NCI-H2107 treated with DMSO at 0.1 percent for 48 hours (cell line): ENCODE results near the gene MAMDC4.
"Not testable (repeated sequence)": the region's sequence is repeated elsewhere in the genome, so short reads cannot be mapped to it uniquely, and the experiment has no call there.

Experiments
- DNase-seq: peaks from one replicate; lab custom pipeline; 2025; ENCODE audit not compliant: unreplicated experiment; lab: John Stamatoyannopoulos, UW

MAMDC4 gene

DNA sequence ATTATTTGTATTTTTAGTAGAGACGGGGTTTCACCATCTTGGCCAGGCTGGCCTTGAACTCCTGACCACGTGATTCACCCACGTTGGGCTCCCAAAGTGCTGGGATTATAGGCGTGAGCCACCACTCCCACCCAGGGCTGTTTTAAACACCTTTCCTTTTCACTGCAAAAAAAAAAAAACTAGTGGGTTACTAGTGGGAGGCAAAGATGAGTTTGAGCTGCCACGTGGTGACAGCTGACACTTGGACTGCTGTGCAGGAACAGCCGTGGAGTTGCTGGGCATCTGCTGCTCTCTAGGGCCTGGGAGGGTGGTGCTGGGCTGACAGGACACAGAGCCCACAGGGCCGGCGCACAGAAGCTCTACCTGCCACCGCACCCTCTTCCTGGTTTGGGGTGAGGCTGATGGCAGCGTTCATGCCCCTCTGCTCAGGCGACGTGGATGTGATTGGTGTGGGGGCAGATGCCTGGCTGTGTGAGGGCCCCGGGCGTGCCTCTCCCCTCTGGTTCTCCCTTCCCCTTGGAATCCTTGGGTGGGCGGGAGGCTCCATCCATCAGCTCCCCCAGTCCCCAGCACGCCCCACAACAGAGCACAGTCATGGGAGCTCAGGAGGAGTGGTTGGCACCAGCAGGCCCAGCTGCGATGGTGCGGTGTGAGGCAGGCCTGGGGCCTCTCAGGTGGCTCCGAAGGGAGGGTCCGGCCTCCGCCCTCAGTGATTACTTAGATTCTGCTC lies 27.5 kb upstream of the MAMDC4 start:
- no peak for DNase-seq

DNA sequence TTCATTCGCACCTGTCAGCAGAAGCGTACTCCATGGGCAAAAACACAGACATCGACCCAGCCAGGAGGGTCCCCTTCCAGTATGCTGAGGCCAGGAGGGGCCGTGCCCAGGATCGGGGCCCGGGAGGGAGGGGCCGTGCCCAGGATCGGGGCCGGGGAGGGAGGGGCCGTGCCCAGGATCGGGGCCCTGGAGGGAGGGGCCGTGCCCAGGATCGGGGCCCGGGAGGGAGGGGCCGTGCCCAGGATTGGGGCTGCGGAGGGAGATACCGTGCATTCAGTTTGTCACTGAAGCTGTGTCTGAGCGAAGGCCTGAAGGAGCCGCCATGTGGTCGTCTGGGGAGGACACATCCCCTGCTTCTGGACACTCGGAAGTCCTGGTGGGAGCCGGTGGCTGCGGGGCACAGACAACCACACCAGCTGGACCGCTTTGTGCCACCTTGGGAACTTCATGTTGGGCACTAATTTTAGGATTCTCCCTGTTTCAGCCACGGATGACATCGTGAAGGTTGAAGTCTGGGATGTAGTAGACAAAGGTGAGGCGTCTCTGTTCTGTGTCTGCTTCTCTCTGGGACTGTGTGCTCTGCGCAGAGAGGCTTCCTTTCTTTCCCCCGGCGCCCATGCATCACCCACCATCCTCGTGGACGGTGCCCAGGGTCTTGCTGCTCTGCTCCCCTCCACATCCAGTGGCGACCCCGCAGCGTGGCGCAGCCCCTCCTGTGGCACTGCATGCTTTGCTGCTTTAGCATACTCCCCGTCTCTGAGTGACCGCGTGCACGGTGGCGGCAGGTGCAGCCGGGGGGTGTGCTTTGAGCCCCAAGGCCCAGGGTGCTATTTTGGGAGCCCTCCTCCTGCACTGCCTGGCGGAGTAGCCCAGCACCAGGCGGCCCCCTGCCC lies 26.6 kb upstream of the MAMDC4 start:
- no peak for DNase-seq

DNA sequence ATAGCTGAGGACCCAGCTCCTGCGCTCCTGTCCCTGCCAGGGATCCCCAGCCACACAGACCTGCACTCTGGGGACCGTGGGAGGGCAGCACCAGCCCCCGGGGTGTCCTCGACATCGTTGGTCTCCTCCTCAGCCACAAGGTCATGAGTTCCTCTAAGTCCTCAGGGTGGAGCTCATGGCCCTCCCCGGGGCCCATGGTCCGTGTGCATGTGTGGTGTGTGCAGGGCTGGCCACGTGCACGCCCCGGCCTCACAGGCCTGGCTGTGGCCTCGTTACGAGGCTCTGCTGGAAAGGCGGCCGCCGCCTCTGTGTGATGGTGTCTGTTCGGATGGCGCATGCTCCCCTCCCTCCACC lies 26.0 kb upstream of the MAMDC4 start:
- DNase-seq = no peak

DNA sequence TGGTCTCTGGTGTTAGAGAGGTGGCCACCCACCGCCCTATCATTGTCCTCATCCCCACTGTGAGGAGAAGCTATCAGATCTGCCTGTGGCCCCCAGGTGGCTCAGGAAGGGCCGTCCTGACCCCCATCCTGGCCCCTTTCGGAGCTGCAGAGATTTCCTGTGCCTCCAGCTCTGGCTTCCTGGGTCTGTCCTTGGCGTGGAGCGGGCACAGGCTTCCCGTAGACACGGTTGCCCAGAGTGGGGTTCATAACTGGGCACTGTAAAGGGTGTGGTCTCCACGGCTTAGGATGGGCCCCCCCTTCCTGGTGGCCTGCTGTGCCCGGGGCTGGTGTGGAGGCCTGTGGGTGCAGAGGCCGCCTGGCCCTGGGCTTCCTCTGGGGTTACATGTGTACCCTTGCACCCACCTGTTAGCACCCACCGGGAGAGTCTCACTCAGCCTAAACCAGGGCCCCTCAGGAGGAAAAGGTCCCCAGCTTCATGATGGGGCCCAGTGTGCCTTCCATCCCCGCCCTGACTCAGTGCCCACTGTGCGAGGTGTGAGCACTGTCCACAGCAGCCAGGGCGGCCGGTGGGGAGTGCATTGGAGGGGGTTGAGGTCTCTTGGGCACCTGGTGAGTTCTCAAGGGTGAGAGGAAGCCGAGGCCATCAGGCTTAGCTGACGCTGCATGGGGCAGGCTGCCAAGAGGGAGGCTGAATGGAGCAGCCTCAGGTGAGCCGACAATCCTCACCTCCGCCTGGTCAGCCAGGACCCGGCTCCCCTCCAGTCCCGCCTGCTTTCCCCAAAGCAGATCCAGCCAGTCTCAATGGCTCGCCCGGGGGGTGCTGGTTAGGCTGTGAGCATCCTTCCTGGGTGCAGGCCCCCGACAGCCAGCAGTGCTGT lies 25.2 kb upstream of the MAMDC4 start:
- DNase-seq = no peak

DNA sequence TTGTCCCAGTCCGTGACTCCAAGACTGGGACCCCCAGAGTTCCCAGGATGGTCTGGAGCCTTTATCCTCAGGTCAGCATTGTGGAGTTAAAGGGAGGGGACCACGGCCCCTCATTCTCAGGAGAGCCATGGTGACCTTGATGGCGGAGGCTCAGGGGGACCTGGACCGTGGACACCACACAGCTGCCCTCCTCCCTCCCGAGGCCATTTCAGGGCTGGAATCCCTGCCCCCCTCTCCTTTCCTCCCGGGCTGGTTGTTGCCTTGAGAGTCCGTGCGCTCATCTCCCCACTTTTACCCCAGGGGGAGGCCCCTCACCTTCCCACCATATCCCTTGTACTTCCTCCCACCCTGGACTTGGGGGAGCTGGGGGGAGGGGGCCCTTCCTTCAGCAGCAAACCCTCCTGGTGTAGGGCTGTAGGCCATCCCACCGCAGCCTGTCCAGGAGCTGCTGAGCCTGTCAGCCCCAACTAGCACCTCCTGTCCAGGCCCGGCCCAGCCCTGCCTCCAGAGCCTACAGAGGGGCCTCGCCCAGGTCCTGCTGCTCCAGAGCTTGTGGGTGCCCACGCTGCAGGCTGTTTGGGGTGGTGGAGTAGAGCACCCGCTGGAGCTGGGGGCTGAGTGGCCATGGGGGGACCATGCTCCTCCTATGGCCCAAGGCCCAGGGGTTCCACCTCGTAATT lies 24.2 kb upstream of the MAMDC4 start:
- no peak for DNase-seq

DNA sequence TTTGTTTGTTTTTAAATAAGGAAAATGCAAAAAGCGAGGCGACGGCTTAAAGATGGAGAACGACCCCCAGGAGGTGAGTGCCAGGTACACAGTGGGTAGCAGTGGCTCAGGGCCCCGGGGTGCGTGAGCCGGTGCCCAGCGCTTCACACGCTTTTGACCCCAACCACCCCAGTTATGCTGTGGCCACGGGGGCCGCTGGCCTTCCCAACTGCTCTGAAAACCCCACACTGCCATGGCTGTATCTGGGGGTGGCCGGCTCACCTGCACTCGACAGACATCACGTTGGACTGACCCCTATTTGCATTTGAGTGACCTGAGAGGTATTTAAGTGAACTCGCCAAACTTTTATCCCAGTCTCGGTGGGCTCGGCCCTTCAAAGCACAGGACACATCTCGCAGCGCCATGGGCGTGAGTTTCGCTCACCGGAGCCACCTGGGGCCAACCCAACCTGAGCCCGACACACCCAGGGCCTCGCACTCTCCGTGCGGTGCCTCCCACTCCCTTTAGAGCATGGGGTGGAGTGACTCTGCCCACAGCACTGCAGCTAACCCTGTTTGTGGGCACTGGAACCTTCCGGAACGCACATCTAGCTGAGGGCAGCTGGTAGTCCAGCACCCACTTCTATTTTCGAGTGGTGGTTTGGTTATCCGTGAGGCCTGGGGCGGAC lies 23.5 kb upstream of the MAMDC4 start:
- DNase-seq = no peak

DNA sequence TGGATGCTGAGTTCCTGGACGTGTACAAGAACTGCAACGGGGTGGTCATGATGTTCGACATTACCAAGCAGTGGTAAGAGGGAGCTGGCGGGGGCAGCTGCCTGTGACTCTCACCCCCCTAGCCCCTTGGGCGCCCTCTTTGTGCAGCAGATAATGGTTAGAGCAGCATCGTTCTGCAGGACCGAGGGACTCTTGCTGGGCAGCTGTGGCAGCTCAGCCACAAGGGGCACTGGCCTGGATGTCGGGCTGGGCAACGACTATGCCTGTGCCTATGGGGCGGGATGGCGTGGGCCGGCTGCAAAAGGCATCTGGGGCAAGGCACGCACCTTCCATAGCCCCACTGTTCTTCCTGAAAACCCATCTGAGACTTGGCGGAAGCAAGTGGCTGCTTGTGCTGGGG lies 22.7 kb upstream of the MAMDC4 start:
- DNase-seq = no peak

DNA sequence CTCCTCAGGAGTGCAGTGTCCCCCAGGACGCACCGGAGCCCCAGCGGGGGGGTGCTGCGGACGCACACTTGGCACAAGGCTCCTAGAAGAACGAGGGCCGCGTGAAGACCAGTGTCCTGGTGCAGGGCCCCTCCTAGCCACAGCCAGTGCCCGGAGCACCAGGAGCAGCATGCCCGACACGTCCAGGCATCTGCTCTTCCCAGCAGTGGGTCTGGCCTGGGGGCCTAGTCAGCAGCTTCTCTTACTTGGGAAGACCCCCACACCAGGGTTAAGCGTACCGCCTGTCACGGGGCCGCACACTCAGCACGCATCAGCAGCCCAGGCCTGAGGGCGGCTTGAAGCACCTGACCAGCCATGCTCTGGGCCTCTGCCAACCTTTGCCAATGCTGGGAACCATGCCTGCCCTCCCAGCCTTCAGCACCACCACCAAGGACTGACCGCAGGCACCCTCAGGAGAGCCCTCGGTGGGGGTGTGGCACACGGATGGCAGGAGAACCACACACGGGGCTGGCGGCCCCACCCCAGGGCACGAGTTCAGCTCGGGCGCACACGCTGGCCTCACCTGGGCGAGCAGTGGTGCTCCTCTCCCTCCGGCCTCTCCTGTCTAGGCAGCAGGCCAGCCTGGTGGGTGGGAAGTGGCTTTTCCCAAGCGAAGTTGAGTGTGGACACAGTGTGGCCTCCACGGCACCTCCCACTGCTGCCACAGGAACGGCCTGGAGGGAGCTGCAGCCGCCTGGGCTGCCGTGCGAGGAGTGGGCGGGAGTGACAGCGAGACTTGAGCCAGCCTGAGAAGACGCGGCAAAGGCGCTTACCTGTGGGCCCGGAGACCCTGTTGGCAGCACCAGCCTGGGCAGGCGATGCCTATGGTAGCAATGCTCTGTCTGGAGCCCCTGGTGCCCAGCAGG lies 21.9 kb upstream of the MAMDC4 start:
- DNase-seq = no peak

DNA sequence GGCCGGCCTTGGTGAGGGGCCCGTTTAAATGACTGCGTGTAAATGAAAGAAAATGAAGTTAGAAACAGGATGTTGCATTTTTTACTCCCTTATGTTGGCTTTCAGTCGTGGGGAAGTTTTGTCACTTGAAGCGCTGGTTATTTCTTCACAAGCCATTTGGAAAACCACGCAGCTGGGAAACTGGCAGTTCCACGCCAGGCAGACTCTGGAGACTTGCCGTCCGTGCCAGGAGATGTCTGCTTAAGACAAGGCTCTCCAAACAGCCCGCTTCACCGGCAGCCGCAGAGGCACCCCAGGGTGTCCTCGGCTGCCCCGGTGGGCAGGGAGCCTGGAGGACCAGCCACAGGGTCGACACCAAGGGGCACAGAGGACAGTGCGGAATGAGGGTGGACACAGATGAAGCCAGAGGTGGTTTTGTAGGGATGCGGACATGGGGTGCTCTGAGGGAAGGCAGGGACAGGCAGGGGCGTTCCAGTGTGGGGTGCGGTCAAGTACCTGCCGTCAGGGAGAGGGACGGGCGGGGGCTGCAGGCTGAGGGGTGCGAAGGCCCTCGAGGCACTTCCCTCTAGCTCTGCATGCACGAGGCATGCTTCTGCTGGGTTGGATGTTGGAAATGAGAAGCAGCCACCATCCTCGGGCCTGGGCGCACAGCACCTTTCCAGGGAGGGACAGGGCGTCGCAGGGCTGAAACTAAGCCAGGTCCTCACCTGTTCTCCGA lies 21.0 kb upstream of the MAMDC4 start:
- DNase-seq = no peak

DNA sequence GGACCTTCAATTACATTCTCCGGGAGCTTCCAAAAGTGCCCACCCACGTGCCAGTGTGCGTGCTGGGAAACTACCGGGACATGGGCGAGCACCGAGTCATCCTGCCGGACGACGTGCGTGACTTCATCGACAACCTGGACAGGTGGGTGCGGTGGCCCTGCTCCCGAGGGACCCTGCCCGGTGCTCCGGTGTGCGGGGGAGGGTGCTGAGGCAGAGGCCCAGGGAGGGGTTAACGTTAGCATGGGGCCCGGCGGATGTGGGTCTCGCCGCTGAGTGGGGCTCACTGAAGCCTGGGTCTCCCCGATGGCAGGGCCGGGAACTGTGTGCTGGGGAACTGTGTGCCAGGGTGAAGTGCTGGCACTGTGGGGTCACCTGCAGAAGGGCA lies 20.4 kb upstream of the MAMDC4 start:
- DNase-seq = no peak

DNA sequence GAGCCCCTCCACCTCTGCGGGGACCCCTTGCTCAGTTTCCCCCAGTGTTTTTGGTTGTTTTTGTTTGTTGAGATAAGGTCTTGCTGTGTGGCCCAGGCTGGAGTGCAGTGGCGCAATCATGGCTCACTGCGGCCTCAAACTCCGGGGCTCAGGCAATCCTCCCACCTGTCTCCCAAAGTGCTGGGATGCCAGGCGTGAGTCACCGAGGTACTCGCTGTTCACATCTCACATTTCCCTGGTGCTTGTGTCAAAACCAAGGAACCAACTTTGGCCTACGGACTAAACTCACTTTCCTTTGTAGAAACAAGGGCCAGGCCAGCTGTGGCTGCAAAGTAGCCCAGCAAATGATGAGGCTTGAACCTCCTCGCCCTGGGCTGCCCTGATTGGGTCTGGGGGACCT lies 19.6 kb upstream of the MAMDC4 start:
- no peak for DNase-seq

DNA sequence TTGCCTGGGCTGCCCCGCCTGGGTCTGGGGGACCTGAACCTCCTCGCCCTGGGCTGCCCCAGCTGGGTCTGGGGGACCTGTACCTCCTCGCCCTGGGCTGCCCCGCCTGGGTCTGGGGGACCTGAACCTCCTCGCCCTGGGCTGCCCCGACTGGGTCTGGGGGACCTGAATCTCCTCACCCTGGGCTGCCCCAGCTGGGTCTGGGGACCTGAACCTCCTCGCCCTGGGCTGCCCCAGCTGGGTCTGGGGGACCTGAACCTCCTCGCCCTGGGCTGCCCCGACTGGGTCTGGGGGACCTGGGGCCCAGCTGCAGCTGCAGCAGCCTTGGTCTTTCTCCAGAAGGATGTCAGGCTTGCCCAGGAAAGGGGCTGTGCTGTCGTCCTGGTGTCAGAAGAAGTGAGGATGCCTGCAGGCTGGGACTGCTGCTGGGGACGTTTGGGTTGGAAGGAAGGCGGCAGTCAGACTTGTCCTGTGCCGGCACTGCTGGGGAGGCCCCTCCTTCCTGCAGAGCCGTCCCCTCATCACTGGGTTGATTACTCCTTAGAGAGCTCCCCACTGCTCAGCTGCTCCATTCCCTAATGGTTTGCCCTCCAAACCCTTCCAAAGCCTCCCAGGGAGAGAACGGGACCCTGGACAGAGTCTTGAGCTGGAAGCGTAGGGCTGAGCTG lies 18.6 kb upstream of the MAMDC4 start:
- DNase-seq = not testable (repeated sequence)

DNA sequence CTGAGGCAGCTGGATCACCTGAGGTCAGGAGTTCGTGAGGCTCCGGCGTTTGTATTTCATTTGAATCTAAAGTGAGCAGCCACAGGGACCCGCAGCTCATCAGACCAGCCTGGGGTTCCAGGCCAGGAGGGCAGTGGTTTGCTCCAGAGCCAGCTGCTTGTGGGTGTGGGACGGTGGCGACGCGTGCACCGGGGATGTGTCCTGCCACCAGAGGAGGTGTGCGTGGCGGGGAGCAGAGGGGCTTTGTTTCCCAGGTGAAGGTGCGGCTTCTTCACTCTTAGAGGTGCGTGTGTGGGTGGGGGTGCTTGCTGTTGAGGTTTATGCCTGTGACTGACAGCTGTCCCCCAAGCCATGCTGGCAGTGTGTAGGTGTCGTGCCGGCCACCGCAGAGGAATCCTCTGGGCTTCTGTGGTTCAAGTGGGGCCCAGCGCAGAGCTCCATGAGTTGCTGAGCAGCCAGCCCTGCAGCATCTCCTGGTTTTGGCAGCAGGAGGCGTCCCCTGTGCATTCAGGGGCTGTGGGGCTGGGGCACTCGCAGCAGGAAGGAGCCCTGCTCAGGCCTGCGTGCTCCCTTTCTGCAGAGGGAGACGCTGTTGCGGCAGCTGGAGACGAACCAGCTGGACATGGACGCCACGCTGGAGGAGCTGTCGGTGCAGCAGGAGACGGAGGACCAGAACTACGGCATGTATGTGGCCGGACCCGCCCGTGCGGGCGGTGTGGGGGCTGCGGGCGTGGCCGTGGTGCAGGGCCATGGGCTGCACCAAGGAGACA lies 16.8 kb upstream of the MAMDC4 start:
- no peak for DNase-seq

DNA sequence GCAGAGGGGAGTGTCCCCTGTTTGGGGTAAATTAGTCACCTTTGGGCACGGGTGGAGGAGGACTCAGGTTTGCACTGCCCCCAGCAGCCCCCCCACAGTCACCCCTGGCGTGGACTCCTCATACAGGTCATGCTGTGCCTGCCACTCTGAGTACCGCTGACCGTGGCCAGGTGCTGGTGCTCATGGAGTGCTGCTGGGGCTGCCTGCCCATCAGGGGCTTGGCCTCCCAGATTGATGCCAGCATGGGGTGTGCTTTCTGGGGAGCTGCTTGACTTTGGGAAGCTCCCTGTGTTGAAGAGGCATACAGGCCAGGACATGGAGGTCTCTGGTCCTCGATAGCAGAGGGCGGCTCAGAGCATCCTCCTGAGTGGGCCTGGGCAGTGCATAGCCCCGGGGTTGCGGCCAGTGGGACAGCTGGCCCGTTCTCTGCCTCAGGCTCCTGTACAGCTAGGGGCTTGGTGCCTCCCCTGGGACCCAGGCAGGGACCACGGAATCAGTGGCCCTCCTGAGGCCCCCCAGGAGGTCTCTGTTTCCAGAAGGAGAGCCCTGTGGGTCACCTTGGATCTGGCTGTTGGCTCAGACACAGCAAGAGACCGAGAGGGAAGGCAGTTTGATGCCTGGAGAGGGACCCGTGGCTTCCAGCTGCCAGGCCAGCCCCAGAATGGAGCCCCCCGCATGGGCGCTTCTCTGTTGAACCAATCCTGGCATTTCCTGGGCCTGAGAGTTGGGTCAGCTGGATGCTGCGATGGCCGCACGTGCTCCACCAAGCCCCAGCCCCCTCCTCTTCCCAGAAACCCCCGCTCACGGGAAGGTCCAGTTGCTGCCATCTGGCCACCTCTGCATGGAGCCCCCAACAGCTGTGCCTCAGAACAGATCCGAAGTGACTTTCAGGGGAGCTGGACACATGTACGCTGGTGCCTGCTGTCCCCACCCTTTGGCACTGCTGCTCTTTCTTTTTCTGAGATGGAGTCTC lies 15.9 kb upstream of the MAMDC4 start:
- no peak for DNase-seq

DNA sequence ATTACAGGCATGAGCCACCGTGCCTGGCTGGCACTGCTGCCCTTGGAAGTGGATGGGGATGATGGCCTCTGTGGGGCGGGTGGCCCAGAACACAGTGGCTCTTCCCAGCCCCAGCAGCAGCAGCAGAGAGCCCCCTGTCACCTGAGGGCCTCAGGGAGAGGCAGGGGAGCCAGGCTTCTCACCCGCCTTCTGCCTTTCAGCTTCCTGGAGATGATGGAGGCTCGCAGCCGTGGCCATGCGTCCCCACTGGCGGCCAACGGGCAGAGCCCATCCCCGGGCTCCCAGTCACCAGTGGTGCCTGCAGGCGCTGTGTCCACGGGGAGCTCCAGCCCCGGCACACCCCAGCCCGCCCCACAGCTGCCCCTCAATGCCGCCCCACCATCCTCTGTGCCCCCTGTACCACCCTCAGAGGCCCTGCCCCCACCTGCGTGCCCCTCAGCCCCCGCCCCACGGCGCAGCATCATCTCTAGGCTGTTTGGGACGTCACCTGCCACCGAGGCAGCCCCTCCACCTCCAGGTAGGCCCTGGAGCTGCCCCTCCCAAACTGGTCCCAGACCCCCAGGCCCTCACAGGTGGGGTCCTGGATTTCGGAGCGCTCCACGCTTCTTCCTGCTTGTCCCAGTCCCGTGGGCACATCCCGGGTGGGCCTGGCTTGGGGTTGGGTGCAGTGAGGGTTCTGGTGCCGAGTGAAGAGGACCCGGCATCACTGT lies 14.8 kb upstream of the MAMDC4 start:
- no peak for DNase-seq

DNA sequence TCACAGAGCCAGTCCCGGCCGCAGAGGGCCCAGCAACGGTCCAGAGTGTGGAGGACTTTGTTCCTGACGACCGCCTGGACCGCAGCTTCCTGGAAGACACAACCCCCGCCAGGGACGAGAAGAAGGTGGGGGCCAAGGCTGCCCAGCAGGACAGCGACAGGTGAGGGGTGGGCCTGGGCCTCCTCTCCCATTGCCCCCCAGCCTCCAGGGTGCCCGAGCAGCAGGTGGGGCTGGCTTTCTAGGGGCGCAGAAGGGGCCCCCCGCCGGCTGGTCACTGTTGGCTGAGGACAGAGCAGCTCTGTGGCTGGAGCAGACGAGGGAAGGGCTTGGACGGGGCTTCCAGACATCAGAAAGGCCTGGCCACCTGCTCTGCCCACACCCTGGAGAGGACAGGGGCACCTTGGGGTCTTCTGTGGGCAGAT lies 14.3 kb upstream of the MAMDC4 start:
- DNase-seq = not testable (repeated sequence)
